Measurements from ENCODE around the gene ECHS1. TPM values are rescaled to one million over a fixed set of nuclear protein-coding genes. Genes with fewer than 3 reads are reported as not detected.
"Not testable (repeated sequence)": the region's sequence is repeated elsewhere in the genome, so short reads cannot be mapped to it uniquely, and the experiment has no call there.

ECHS1 gene
- total and polyA plus RNA-seq, 4 donors, result 52.1 to 115 (median 100) TPM

DNA sequence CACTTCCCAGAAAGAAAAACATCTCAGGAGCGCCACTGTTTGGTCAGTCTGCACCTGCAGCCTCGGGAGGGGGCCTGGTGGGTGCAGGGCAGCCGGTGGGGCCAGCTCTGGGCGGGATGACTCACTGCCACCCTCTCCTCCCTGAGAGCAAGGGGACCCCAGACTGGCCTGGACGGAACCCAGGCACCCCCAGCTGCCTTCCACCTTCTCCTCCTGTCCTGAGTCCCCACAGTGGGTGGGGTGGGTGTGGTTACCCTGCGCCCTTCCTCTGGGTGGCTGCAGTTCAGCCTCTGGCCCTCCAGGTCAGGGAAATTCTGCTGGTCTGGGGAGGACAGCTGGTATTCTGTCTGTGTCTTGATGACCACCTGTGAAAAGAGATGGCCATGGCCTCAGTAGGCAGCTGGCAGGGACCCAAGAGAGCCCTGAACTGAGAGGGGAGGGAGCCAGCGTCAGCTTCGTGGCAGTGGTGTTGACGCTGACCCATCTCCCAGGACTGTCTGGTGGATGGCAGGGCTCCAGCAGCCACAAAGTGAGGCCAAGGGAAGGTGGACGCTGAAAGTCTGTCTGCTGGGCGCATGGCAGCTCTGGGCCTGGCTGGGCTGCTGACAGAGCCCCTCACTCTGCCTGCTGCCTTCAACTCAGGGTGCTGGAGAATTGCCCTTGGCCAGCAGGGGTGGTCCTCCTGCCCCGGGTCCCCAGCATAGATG is 45.4 kb downstream of the ECHS1 start:
- no peak for DNase-seq (ENCODE audit: low read depth in 4 of 6, low spot score in 6 of 6)
- no peak overlapping the region for H3K4me3 ChIP-seq (ENCODE audit: low read depth, low read length)
- H3K27me3 ChIP-seq (ENCODE audit: control insufficient read depth, insufficient read depth, low read length), result peaks cover 42% of the 10 kb centered on the region
- no peaks in the 10 kb centered on the region for H3K9me3 ChIP-seq (ENCODE audit: control insufficient read depth, insufficient read depth, low read length)
- H3K27ac ChIP-seq (ENCODE audit: low read depth, low read length), result no peak overlapping the region
- 39% methylated on average over 8 of the region's 12 CpGs for WGBS (ENCODE audit: insufficient coverage)
- H3K36me3 ChIP-seq (ENCODE audit: control insufficient read depth, insufficient read depth, low read length), result peaks cover 13% of the 10 kb centered on the region
- peaks cover 57% of the 10 kb centered on the region for H3K4me1 ChIP-seq (ENCODE audit: control insufficient read depth, insufficient read depth, low read length)

DNA sequence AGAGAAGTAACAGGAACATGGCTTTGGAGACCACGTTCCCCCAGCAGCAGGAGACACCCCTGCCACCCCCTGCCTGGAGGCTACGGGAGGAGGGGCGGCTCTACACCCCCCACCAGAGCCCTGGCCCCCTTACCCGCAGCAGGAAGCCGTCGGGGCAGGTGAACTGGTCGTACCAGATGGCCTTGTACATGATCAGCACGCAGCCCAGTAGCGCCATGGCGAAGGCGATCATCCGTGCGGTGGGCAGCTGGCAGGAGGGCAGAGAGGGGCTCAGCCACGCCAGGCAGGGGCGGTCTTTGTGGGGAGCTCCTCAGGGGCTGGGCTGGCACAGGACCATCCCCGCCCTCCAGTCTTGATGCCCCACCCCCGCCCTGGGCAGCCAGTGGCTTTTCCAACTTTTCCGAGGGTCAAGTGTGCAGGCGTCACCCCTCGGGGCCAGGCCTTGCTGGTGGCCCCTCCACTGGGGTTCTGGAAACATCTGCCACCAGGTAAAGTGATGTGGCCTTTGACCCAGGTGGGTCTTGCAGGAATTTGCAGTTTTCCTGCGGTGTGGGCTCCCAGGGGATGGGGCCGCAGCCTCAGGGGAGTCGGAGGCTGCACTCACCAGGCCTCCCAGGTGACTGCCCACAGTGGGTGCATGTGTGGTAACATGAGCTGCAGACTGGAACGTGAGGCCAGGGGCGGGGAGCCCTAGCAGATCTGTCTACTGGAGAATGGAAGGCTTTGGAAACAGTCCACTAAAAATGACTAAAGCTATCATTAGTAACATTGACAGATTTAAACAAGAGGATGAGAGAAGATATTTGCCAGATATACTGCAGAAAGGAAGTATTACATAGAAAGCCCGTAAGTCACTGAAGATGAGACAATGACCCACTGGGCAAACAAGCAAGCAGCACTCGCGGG is 46.2 kb downstream of the ECHS1 start:
- H3K27me3 ChIP-seq (ENCODE audit: control insufficient read depth, insufficient read depth, low read length), result peaks cover 40% of the 10 kb centered on the region

GRCh38 chr10:133326223-133326551 is 47.0 kb downstream of the ECHS1 start:
- peaks cover 40% of the 10 kb centered on the region for H3K27me3 ChIP-seq (ENCODE audit: control insufficient read depth, insufficient read depth, low read length)
- no peak overlapping the region for H3K27ac ChIP-seq (ENCODE audit: low read depth, low read length)
- WGBS (ENCODE audit: insufficient coverage), result 3% methylated on average over 4 of the region's 9 CpGs
- no peaks in the 10 kb centered on the region for H3K9me3 ChIP-seq (ENCODE audit: control insufficient read depth, insufficient read depth, low read length)
- peaks cover 13% of the 10 kb centered on the region for H3K36me3 ChIP-seq (ENCODE audit: control insufficient read depth, insufficient read depth, low read length)
- no peak for DNase-seq (ENCODE audit: low read depth in 4 of 6, low spot score in 6 of 6)
- H3K4me1 ChIP-seq (ENCODE audit: control insufficient read depth, insufficient read depth, low read length), result peaks cover 57% of the 10 kb centered on the region
- no peak overlapping the region for H3K4me3 ChIP-seq (ENCODE audit: low read depth, low read length)

More for the DNA sequence above, 46.2 kb downstream of the ECHS1 start:
- Histone ChIP-seq H3K27ac (ENCODE audit: low read depth, low read length) (no peak overlapping the region), H3K36me3 (ENCODE audit: control insufficient read depth, insufficient read depth, low read length) (peaks cover 13% of the 10 kb centered on the region), H3K4me1 (ENCODE audit: control insufficient read depth, insufficient read depth, low read length) (peaks cover 57% of the 10 kb centered on the region), H3K4me3 (ENCODE audit: low read depth, low read length) (no peak overlapping the region), H3K9me3 (ENCODE audit: control insufficient read depth, insufficient read depth, low read length) (no peaks in the 10 kb centered on the region)
- WGBS (ENCODE audit: insufficient coverage), result 28% methylated on average over 26 of the region's 28 CpGs
- DNase-seq (ENCODE audit: low read depth in 4 of 6, low spot score in 6 of 6), result no peak

GRCh38 chr10:133325440-133326222 is 47.5 kb downstream of the ECHS1 start:
- peaks cover 57% of the 10 kb centered on the region for H3K4me1 ChIP-seq (ENCODE audit: control insufficient read depth, insufficient read depth, low read length)
- H3K9me3 ChIP-seq (ENCODE audit: control insufficient read depth, insufficient read depth, low read length), result no peaks in the 10 kb centered on the region
- H3K27ac ChIP-seq (ENCODE audit: low read depth, low read length), result no peak overlapping the region
- peak in 2 of 6 donors; percentile 55 to 76 for DNase-seq (ENCODE audit: low read depth in 4 of 6, low spot score in 6 of 6)
- peaks cover 13% of the 10 kb centered on the region for H3K36me3 ChIP-seq (ENCODE audit: control insufficient read depth, insufficient read depth, low read length)
- H3K4me3 ChIP-seq (ENCODE audit: low read depth, low read length), result peak overlapping the region; percentile 24
- peaks cover 36% of the 10 kb centered on the region for H3K27me3 ChIP-seq (ENCODE audit: control insufficient read depth, insufficient read depth, low read length)
- WGBS (ENCODE audit: insufficient coverage), result under 1% methylated on average over 91 of the region's 91 CpGs

DNA sequence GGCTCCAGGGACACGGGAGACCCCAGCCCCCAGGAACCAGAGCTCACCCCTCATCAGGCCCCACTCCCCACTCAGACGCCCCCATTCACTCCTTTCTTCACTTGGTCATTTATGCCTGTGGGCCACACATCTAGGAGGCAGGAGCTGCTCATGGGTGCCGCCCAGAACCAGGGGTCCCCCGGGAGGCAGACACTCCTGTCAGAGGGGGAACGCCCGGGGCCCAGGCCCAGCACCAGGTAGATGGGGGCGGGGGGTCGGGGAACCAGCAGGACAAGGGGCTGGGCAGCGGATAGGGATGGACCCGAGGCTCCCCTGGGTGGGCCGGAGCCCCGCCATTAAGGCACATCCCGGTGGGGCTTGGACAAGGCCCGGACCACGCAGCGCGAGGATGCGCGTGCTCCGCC is 48.3 kb downstream of the ECHS1 start:
- H3K4me3 ChIP-seq (ENCODE audit: low read depth, low read length), result peak overlapping the region; percentile 24
- peaks cover 36% of the 10 kb centered on the region for H3K27me3 ChIP-seq (ENCODE audit: control insufficient read depth, insufficient read depth, low read length)
- H3K36me3 ChIP-seq (ENCODE audit: control insufficient read depth, insufficient read depth, low read length), result peaks cover 13% of the 10 kb centered on the region
- H3K4me1 ChIP-seq (ENCODE audit: control insufficient read depth, insufficient read depth, low read length), result peaks cover 54% of the 10 kb centered on the region
- H3K27ac ChIP-seq (ENCODE audit: low read depth, low read length), result no peak overlapping the region
- H3K9me3 ChIP-seq (ENCODE audit: control insufficient read depth, insufficient read depth, low read length), result no peaks in the 10 kb centered on the region
- 14% methylated on average over 19 of the region's 20 CpGs for WGBS (ENCODE audit: insufficient coverage)
- DNase-seq (ENCODE audit: low read depth in 4 of 6, low spot score in 6 of 6), result no peak

- peak in 3 of 6 donors; percentile 59 to 92 (median 77) for DNase-seq (ENCODE audit: low read depth in 4 of 6, low spot score in 6 of 6)
- no peak overlapping the region for H3K4me3 ChIP-seq (ENCODE audit: low read depth, low read length)
Observed at GRCh38 chr10:133324198-133324792, 48.9 kb downstream of the ECHS1 start.

GRCh38 chr10:133322064-133322709 is 51.0 kb downstream of the ECHS1 start:
- DNase-seq (ENCODE audit: low read depth in 4 of 6, low spot score in 6 of 6); H3K4me3 ChIP-seq (ENCODE audit: low read depth, low read length); H3K36me3 ChIP-seq (ENCODE audit: control insufficient read depth, insufficient read depth, low read length); H3K27ac ChIP-seq (ENCODE audit: low read depth, low read length); H3K9me3 ChIP-seq (ENCODE audit: control insufficient read depth, insufficient read depth, low read length): not testable (repeated sequence)
- Histone ChIP-seq H3K27me3 (ENCODE audit: control insufficient read depth, insufficient read depth, low read length) (peaks cover 21% of the 10 kb centered on the region), H3K4me1 (ENCODE audit: control insufficient read depth, insufficient read depth, low read length) (peaks cover 40% of the 10 kb centered on the region)
- 80% methylated on average over 1 of the region's 14 CpGs for WGBS (ENCODE audit: insufficient coverage)

More at GRCh38 chr10:133324198-133324792, 48.9 kb downstream of the ECHS1 start:
- Histone ChIP-seq H3K36me3 (ENCODE audit: control insufficient read depth, insufficient read depth, low read length) (peaks cover 13% of the 10 kb centered on the region), H3K27ac (ENCODE audit: low read depth, low read length) (no peak overlapping the region), H3K27me3 (ENCODE audit: control insufficient read depth, insufficient read depth, low read length) (peaks cover 34% of the 10 kb centered on the region), H3K9me3 (ENCODE audit: control insufficient read depth, insufficient read depth, low read length) (no peaks in the 10 kb centered on the region), H3K4me1 (ENCODE audit: control insufficient read depth, insufficient read depth, low read length) (peaks cover 51% of the 10 kb centered on the region)
- WGBS (ENCODE audit: insufficient coverage), result 4% methylated on average over 5 of the region's 13 CpGs

GRCh38 chr10:133320852-133321422 is 52.2 kb downstream of the ECHS1 start:
- not testable (repeated sequence) for H3K36me3 ChIP-seq (ENCODE audit: control insufficient read depth, insufficient read depth, low read length); DNase-seq (ENCODE audit: low read depth in 4 of 6, low spot score in 6 of 6); H3K27ac ChIP-seq (ENCODE audit: low read depth, low read length); H3K9me3 ChIP-seq (ENCODE audit: control insufficient read depth, insufficient read depth, low read length); H3K4me3 ChIP-seq (ENCODE audit: low read depth, low read length); H3K27me3 ChIP-seq (ENCODE audit: control insufficient read depth, insufficient read depth, low read length)
- WGBS (ENCODE audit: insufficient coverage), result 63% methylated on average over 5 of the region's 6 CpGs
- peaks cover 28% of the 10 kb centered on the region for H3K4me1 ChIP-seq (ENCODE audit: control insufficient read depth, insufficient read depth, low read length)

All from spinal cord (tissue), 10 donors.